IPS-11a (cell line): ENCODE data around the gene RBM25.

Experiments
- H3K4me3 ChIP-seq: one replicate; pipeline ENCODE4 v1.5.1; 2013; ENCODE audit warnings: low read depth, low read length, control low read depth

RBM25 gene

GRCh38 chr14:73102806-73103497 lies 44.6 kb downstream of the RBM25 start:
- H3K4me3 ChIP-seq: no peak overlapping the region

DNA sequence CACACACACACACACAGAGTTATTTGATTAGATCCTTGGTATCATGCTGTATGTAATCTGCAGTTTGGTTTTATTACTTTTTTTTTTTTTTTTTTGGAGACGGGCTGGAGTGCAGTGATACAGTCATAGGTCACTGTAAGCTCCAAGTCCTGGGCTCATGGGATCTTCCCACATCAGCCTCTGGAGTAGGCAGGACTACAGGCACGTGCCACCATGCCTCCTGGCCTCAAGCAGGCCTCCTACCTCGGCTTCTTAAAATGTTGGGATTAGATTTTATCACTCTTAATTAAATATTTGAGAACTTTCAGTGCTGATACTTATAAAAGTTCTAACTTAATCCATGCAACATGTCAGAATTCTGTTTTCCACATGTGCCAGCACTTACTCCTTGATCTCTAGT lies 46.7 kb downstream of the RBM25 start:
- no peak overlapping the region for H3K4me3 ChIP-seq

- H3K4me3 ChIP-seq: no peak overlapping the region
Measured at GRCh38 chr14:73105727-73106126, 47.4 kb downstream of the RBM25 start.

GRCh38 chr14:73116079-73116665 lies 57.8 kb downstream of the RBM25 start:
- H3K4me3 ChIP-seq: no peak overlapping the region

DNA sequence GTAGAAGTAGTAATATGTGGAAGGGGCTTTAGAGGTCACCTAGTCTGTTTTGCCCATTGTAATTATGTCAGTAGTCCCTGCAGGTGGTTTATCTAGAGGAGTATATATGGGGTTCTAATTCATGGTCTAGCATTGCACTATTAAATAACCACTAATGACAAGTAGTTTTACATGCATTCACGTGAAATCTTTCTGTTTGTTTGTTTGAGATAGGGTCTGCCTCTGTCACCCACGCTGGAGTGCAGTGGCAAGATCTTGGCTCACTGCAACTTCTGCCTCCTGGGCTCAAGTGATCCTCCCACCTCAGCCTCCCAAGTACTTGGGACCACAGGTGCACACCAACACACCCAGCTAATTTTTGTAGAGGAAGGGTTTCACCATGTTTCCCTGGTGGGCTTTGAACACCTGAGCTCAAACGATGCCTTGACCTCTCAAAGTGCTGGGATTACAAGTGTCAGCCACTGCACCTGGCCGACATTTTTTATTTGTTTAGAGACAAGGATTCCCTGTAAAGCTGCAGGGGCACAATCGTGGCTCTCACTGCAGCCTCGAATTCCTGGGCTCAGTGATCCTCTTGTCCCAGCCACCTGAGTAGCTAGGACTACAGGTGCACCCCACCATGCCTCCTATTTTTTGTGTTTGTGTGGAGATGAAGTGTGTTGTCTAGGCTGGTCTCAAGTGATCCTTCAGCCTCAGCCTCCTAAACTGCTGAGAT lies 66.0 kb downstream of the RBM25 start:
- H3K4me3 ChIP-seq: no peak overlapping the region

GRCh38 chr14:73125169-73125588 lies 66.8 kb downstream of the RBM25 start:
- H3K4me3 ChIP-seq: no peak overlapping the region

DNA sequence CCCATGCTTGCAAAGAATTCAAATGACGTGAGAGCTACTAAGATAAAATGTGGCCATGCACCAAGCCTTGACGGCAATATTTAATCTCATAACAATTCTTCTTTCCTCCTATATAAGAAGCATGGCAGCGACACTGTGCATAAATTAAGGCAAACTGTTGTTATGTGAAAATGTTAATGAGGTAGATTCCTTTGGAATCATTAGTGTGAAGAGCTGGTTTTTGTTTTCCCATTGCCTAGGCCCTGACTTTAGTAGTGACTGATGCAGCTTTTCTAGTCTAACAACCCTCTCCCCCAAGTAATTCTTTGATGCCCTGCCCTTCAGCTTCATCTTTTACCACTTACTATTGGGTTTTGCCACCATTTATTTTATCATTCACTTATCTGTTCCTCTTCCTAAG lies 67.4 kb downstream of the RBM25 start:
- H3K4me3 ChIP-seq: no peak overlapping the region

DNA sequence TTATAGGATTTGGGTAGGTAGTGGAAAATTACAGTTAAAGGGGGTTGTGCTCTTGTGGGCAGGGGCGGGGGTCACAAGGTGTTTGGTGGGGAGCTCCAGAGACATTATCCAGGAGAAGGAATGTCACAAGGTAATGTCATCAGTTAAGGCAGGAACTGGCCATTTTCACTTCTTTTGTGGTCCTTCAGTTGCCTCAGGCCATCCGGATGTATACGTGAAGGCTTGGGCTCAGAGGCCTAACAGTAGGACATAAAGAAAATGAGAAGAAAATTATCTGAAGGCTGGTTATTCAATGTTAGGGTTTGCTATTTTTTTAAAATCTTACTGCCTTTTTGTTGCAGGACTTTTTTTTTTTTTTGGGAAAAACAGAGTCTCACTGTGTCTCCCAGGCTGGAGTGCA lies 75.5 kb downstream of the RBM25 start:
- H3K4me3 ChIP-seq: no peak overlapping the region

- H3K4me3 ChIP-seq: peak overlapping the region; percentile 90
Measured at GRCh38 chr14:73136085-73136386, 77.7 kb downstream of the RBM25 start.

DNA sequence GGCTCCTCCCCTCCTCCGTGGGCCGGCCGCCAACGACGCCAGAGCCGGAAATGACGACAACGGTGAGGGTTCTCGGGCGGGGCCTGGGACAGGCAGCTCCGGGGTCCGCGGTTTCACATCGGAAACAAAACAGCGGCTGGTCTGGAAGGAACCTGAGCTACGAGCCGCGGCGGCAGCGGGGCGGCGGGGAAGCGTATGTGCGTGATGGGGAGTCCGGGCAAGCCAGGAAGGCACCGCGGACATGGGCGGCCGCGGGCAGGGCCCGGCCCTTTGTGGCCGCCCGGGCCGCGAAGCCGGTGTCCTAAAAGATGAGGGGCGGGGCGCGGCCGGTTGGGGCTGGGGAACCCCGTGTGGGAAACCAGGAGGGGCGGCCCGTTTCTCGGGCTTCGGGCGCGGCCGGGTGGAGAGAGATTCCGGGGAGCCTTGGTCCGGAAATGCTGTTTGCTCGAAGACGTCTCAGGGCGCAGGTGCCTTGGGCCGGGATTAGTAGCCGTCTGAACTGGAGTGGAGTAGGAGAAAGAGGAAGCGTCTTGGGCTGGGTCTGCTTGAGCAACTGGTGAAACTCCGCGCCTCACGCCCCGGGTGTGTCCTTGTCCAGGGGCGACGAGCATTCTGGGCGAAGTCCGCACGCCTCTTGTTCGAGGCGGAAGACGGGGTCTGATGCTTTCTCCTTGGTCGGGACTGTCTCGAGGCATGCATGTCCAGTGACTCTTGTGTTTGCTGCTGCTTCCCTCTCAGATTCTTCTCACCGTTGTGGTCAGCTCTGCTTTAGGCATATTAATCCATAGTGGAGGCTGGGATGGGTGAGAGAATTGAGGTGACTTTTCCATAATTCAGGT lies 78.3 kb downstream of the RBM25 start, which contains the start of gene PSEN1:
TSS of gene PSEN1 (plus strand) at position 121 of the 839 bp plus-strand sequence. CDS start 11,513 bp downstream, outside the sequence.
- peak within 1 kb of the TSS; percentile 90 for H3K4me3 ChIP-seq

DNA sequence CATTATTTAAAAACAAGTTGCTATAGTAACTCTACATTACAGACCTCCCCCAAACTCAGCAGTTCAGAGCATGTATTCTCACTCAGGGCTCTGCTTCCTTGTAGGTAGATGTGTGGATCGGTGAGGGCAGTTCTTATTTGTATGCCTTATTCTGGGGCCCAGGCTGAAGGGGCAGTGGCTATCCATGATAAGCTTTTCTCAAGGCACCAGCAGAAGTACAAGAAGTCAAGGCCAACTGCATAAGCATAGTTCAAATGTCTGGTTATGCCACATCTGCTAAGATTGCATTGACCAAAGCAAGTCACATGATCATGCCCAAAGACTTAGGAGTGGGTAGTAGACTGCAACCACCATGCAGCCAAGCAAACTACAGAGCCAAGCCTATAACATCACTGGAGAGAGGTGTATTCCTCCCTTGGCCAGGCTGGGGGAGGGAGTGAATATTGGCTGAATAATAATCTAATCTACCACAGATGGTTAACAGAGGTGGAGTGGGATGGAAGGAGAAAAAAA lies 82.5 kb downstream of the RBM25 start:
- H3K4me3 ChIP-seq: no peak overlapping the region

- no peak overlapping the region for H3K4me3 ChIP-seq
Measured at GRCh38 chr14:73142216-73142615, 83.9 kb downstream of the RBM25 start.

DNA sequence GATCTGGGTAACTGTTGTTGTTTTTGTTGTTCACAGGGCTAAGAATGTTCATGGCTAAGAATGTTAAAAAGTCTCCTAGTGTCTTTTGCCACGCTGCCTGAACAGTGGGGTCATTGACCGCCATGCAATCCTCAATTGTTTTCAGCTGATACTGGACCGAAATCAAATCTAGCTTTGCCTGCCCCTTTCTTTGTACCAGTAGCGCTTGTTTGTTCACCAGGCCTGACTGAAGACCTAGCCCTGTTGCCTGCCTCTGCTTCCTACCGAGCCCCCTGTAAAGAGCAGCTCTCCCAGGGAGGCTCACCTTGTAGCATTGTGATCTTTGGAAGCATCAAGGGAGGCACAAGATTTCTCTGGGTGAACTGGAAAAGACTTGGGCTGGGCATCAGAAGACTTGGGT lies 84.7 kb downstream of the RBM25 start:
- H3K4me3 ChIP-seq: no peak overlapping the region

DNA sequence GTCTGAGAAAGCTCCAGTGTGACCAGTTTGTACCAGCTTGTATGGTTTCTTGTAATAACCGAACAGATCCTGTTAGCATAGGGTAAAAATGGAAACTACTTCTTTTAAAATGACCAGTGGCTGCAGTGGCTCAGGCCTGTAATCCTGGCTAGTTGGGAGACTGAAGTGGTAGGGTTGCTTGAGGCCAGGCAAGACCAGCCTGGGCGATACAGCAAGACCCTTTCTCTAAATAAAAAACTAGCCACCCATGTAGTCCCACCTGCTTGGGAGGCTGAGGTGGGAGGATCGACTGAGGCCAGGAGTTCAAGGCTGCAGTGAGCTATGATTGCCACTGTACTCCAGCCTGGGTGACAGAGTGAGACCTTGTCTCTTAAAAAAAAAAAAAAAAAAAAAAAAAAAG lies 85.3 kb downstream of the RBM25 start:
- no peak overlapping the region for H3K4me3 ChIP-seq

DNA sequence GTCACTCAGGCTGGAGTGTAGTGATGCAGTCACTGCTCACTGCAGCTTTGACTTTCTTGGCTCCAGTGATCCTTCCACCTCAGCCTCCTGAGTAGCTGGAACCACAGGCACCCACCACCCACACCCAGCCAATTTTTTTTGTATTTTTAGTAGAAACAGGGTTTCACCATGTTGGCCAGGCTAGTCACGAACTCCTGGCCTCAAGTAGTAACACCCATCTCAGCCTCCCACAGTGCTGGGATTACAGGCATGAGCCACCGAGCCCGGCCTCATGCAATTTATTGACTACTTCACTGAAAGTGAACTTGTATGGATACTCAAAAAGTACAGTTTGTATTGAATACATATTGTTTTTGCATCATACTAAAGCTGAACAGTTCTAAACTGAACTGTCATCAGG lies 87.0 kb downstream of the RBM25 start:
- no peak overlapping the region for H3K4me3 ChIP-seq

GRCh38 chr14:73146111-73146510 lies 87.8 kb downstream of the RBM25 start:
- no peak overlapping the region for H3K4me3 ChIP-seq

DNA sequence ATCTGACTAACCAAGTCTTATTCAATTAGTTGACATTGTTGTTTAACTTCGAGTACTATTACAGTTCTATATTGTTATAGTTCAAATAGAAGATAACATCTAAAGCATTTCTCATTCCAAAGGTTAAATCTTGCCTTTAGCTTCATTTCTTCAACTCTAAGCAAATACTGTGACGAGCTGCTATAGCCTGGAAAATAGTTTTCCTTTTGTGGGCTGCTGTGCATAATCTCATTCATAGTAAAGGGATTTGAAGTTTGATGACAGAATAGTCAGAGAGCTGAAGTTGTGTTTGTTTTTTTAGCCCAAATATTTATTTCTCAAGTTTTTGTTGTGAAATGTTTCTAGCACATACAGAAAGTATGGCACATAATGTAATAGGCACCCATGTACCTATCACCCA lies 91.4 kb downstream of the RBM25 start:
- H3K4me3 ChIP-seq: no peak overlapping the region

DNA sequence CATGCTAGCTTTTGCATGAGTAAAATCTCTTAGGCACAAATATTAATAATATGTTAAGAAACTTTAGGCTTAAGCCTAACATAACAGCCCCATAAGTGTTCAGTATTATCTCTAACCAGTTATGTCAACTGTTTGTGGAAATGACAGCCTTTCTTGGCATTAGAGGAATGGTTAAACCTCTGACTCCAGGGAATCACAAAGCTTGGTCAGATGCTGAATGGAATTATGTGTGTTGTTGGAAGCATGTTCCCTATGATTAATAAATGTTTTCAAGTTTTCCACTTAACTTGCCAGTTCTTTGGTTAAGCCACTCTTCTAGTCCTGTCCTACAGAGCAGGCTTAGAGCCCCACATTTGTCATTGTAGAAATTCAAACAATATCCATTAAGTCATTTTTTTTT lies 94.9 kb downstream of the RBM25 start:
- no peak overlapping the region for H3K4me3 ChIP-seq

DNA sequence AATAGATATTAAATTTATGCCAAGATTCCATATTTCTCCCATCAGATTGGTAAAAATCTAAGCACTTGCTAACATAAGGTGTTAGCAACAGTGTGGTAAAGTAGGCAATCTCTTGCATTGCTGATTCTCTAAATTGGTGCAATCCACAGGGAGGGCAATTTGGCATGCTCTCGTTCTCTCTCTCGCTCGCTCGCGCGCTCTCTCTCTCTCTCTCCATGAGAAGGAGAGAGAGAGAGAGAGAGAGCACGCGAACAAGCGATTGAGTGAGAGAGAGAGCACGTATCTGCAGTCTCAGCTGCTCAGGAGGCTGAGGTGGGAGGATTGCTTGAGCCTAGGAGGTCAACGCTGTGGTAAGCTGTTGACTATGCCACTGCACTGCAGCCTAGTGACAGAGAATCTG lies 103.9 kb downstream of the RBM25 start:
- no peak overlapping the region for H3K4me3 ChIP-seq

DNA sequence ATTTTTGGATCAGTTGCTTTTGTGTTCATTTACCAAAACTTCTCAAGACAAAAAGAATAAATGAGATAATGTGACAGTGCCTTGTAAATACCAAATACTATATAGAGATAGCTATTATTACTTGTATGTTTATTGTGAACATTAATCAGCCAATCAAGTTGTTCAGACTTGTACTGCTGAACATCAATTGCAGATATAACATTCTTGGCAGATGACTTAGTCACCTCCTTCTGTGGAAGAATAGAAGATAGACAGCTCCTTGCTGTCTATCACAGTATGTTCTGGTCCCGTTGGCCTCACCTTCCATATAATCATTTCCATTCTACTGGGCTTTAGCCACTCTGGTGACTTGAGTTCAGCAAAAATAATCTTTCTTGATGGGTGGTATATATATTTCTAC lies 108.1 kb downstream of the RBM25 start:
- H3K4me3 ChIP-seq: no peak overlapping the region

GRCh38 chr14:73167727-73168126 lies 109.4 kb downstream of the RBM25 start:
- H3K4me3 ChIP-seq: no peak overlapping the region
